Measurements from ENCODE around the gene GNAI3. TPM values are rescaled to one million over a fixed set of nuclear protein-coding genes. Genes with fewer than 3 reads are reported as not detected.
A peak's percentile ranks its signal among the peaks of the same experiment; 100 is the strongest.

GNAI3 gene
- polyA plus RNA-seq, 2 of the 4 experiments (the other 2 are of a cell fraction): 5.3 to 8.7 TPM

- no peak for FAIRE-seq
Measured at GRCh38 chr1:109634771-109635750, 86.6 kb downstream of the GNAI3 start.

GRCh38 chr1:109635862-109636200 lies 87.4 kb downstream of the GNAI3 start:
- no peak overlapping the region for H3K4me3 ChIP-seq
- DNase-seq (ENCODE audit: low read depth in 1 of 2, low spot score in 1 of 2) (no peak), ATAC-seq (peak; percentile 3 to 17; a peak in 3 of 6 replicates), FAIRE-seq (no peak)
- no peak for TF ChIP-seq CHD4 (IDR thresholded peaks at IDR 0.05; ENCODE audit: borderline replicate concordance)
- TF ChIP-seq JUNB (IDR thresholded peaks at IDR 0.05): no peak
- no peak for TF ChIP-seq TFCP2L1 (CRISPR knock-in tag; IDR thresholded peaks at IDR 0.05)
- TF ChIP-seq MYC (IDR thresholded peaks at IDR 0.05; ENCODE audit: borderline replicate concordance, low read length): no peak
- TF ChIP-seq ZSCAN20 (CRISPR knock-in tag; IDR thresholded peaks at IDR 0.05): no peak
- no peak for TF ChIP-seq CTCF (IDR thresholded peaks at IDR 0.05)
- TF ChIP-seq ZC3H11A (IDR thresholded peaks at IDR 0.05): no peak
- no peak for TF ChIP-seq REST (IDR thresholded peaks at IDR 0.05)
- TF ChIP-seq CBX2 (IDR thresholded peaks at IDR 0.05; ENCODE audit: borderline replicate concordance, low read depth): no peak
- TF ChIP-seq JUN (IDR thresholded peaks at IDR 0.05): no peak
- TF ChIP-seq PHF8 (IDR thresholded peaks at IDR 0.05; ENCODE audit: borderline replicate concordance, low read depth): no peak
- no peak for TF ChIP-seq NFE2L2 (conservative IDR thresholded peaks at IDR 0.05; ENCODE audit: low read length)
- TF ChIP-seq PBX3 (IDR thresholded peaks at IDR 0.05): no peak
- no peak for TF ChIP-seq HOXB13 (CRISPR knock-in tag; IDR thresholded peaks at IDR 0.05; ENCODE audit: low read depth)
- no peak for TF ChIP-seq HOXB5 (CRISPR knock-in tag; IDR thresholded peaks at IDR 0.05)
- peak overlapping the region; percentile 53 to 78; a peak in 5 of 6 replicates for H3K27ac ChIP-seq
- ChIA-PET POLR2A (interaction anchor here (0.6 to 1.9 kb wide), 3 partner anchors 15 to 146 kb away, joined by 3 to 9 read pairs (median 3); partner anchors contain the start of gene GNAI3), CTCF (interaction anchor here (0.6 to 21.4 kb wide), 6 partner anchors 18 to 348 kb away, joined by 3 to 295 read pairs (median 24); partner anchors contain the start of genes AHCYL1 and GSTM4)
- H3K4me2 ChIP-seq: peak overlapping the region; percentile 58
- whole genome bisulfite sequencing (ENCODE audit: missing lambda C conversion rate): 77% methylated on average over 2 of the region's 2 CpGs
- peaks cover 27% of the 10 kb centered on the region for H3K4me1 ChIP-seq
- H3K9me3 ChIP-seq: no peaks in the 10 kb centered on the region

More at GRCh38 chr1:109634771-109635750, 86.6 kb downstream of the GNAI3 start:
- TF ChIP-seq ESRRA (IDR thresholded peaks at IDR 0.05; ENCODE audit: borderline replicate concordance, low read length): no peak
- TF ChIP-seq CHD2 (IDR thresholded peaks at IDR 0.05; ENCODE audit: low read length, partially characterized antibody): no peak
- TF ChIP-seq MYC (IDR thresholded peaks at IDR 0.05; ENCODE audit: borderline replicate concordance, low read length): no peak
- TF ChIP-seq JUNB (IDR thresholded peaks at IDR 0.05): no peak
- no peak for TF ChIP-seq TP53 (CRISPR knock-in tag; IDR thresholded peaks at IDR 0.05)
- TF ChIP-seq BHLHE40 (IDR thresholded peaks at IDR 0.05; ENCODE audit: low read depth, low read length): no peak
- TF ChIP-seq MAZ (IDR thresholded peaks at IDR 0.05; ENCODE audit: borderline replicate concordance, low read depth, low read length): no peak
- TF ChIP-seq TFCP2L1 (CRISPR knock-in tag; IDR thresholded peaks at IDR 0.05): no peak
- ChIA-PET POLR2A (interaction anchor here (0.6 to 1.9 kb wide), 2 partner anchors 86 to 147 kb away, joined by 3 to 9 read pairs; partner anchors contain the start of gene GNAI3), CTCF (interaction anchor here (1.3 to 21.4 kb wide), 6 partner anchors 8 to 349 kb away, joined by 3 to 295 read pairs (median 24); partner anchors contain the start of genes AHCYL1 and GSTM4)
- Histone ChIP-seq H3K27ac (peak overlapping the region in 1 of 2 experiments; percentile 50; a peak in 1 of 6 replicates), H3K4me2 (no peak overlapping the region), H3K4me3 (no peak overlapping the region), H3K9me3 (no peaks in the 10 kb centered on the region), H3K4me1 (peaks cover 27% of the 10 kb centered on the region)
- no peak for DNase-seq (ENCODE audit: low read depth in 1 of 2, low spot score in 1 of 2)
- no peak for ATAC-seq
- WGBS (ENCODE audit: missing lambda C conversion rate): 82% methylated on average over 10 of the region's 13 CpGs

All from A549 (cell line).